ENCODE measurements around the gene ZNF444. TPM values are rescaled to one million over a fixed set of nuclear protein-coding genes. Genes with fewer than 3 reads are reported as not detected.

Gene ZNF444
- total RNA-seq, 4 donors from 2014 or later: 35.1 to 53.0 (median 45.5) TPM

- no peak for DNase-seq
- Histone ChIP-seq H3K27me3 (no peaks in the 10 kb centered on the region), H3K9me3 (no peaks in the 10 kb centered on the region), H3K36me3 (peaks cover 12 to 13% of the 10 kb centered on the region in 2 donors), H3K27ac (no peak overlapping the region), H3K4me3 (replicated peaks in 1 of 3) (no peak overlapping the region), H3K4me1 (peaks cover 21 to 24% of the 10 kb centered on the region in 2 donors)
- WGBS, 2 donors: 72 to 73% methylated on average over 6 of the region's 6 CpGs
- TF ChIP-seq CTCF (IDR thresholded peaks at IDR 0.05) (no peak), POLR2A (IDR thresholded peaks at IDR 0.05) (no peak)
- intact Hi-C loops (cut with DNase I): no loop called here
Observed at GRCh38 chr19:56144376-56144775, 3.3 kb downstream of the ZNF444 start.

GRCh38 chr19:56144831-56145230 lies 3.7 kb downstream of the ZNF444 start:
- Histone ChIP-seq H3K27ac (no peak overlapping the region), H3K27me3 (no peaks in the 10 kb centered on the region), H3K4me1 (peaks cover 19 to 23% of the 10 kb centered on the region in 2 donors), H3K9me3 (no peaks in the 10 kb centered on the region), H3K36me3 (peaks cover 12 to 13% of the 10 kb centered on the region in 2 donors), H3K4me3 (replicated peaks in 1 of 3) (no peak overlapping the region)
- 88 to 92% methylated on average over 12 of the region's 12 CpGs for WGBS, 2 donors
- DNase-seq: no peak
- TF ChIP-seq CTCF (IDR thresholded peaks at IDR 0.05): no peak
- no peak for TF ChIP-seq POLR2A (IDR thresholded peaks at IDR 0.05)
- intact Hi-C loops (cut with DNase I): no loop called here

- Histone ChIP-seq H3K4me1 (peaks cover 14 to 18% of the 10 kb centered on the region in 2 donors), H3K27me3 (no peaks in the 10 kb centered on the region), H3K36me3 (peaks cover 12 to 13% of the 10 kb centered on the region in 2 donors), H3K27ac (no peak overlapping the region), H3K4me3 (replicated peaks in 1 of 3) (no peak overlapping the region), H3K9me3 (no peaks in the 10 kb centered on the region)
- intact Hi-C loops (cut with DNase I): no loop called here
- 92 to 98% methylated on average over 10 of the region's 10 CpGs for WGBS, 2 donors
- TF ChIP-seq CTCF (IDR thresholded peaks at IDR 0.05) (no peak), POLR2A (IDR thresholded peaks at IDR 0.05) (no peak)
- DNase-seq: no peak
Observed at GRCh38 chr19:56145698-56146097, 4.6 kb downstream of the ZNF444 start.

GRCh38 chr19:56146904-56147303 lies 5.8 kb downstream of the ZNF444 start:
- Histone ChIP-seq H3K27ac (no peak overlapping the region), H3K36me3 (peaks cover 12 to 13% of the 10 kb centered on the region in 2 donors), H3K9me3 (no peaks in the 10 kb centered on the region), H3K4me1 (peaks cover 11 to 15% of the 10 kb centered on the region in 2 donors), H3K4me3 (replicated peaks in 1 of 3) (no peak overlapping the region), H3K27me3 (no peaks in the 10 kb centered on the region)
- 95 to 97% methylated on average over 31 of the region's 31 CpGs for WGBS, 2 donors
- no peak for DNase-seq
- no peak for TF ChIP-seq POLR2A (IDR thresholded peaks at IDR 0.05)
- no peak for TF ChIP-seq CTCF (IDR thresholded peaks at IDR 0.05)
- intact Hi-C loops (cut with DNase I): no loop called here

- DNase-seq: no peak
- 95 to 98% methylated on average over 10 to 13 of the region's 22 CpGs for WGBS, 2 donors
- no peak overlapping the region for H3K27ac ChIP-seq
- H3K36me3 ChIP-seq: peaks cover 12 to 13% of the 10 kb centered on the region in 2 donors
- H3K27me3 ChIP-seq: no peaks in the 10 kb centered on the region
- intact Hi-C loops (cut with DNase I): no loop called here
- no peak for TF ChIP-seq CTCF (IDR thresholded peaks at IDR 0.05)
- no peak for TF ChIP-seq POLR2A (IDR thresholded peaks at IDR 0.05)
- no peaks in the 10 kb centered on the region for H3K9me3 ChIP-seq
- H3K4me3 ChIP-seq (replicated peaks in 1 of 3): no peak overlapping the region
- peaks cover 8 to 11% of the 10 kb centered on the region in 2 donors for H3K4me1 ChIP-seq
Observed at GRCh38 chr19:56147307-56147706, 6.2 kb downstream of the ZNF444 start.
